Colonic mucosa (tissue), 4 donors: ENCODE data around the gene DGAT2. TPM values are rescaled to one million over a fixed set of nuclear protein-coding genes. Genes with fewer than 3 reads are reported as not detected.
A peak's percentile ranks its signal among the peaks of the same experiment; 100 is the strongest.

ENCODE experiments used
- DNase-seq: peaks from one replicate; pipeline ENCODE4 v3.0.0-alpha.2; 2020
- H3K27ac ChIP-seq: fragments of 200-600 bp; one replicate; pipeline ENCODE4 v1.8.0; 2021
- H3K27me3 ChIP-seq: fragments of 200-600 bp; one replicate; pipeline ENCODE4 v1.8.0; 2021
- H3K36me3 ChIP-seq: fragments of 200-600 bp; one replicate; pipeline ENCODE4 v1.8.0; 2021
- H3K4me1 ChIP-seq: fragments of 200-600 bp; one replicate; pipeline ENCODE4 v1.8.0; 2021; ENCODE audit warnings: mild to moderate bottlenecking
- H3K4me3 ChIP-seq: fragments of 200-600 bp; one replicate; pipeline ENCODE4 v1.8.0; 2021
- H3K9ac ChIP-seq, 2 donors: one replicate each; pipeline ENCODE4 v1.7.0; 2013; ENCODE audit warnings: control low read depth in 2 of 2, low read depth in 2 of 2, low read length in 2 of 2
- H3K9me3 ChIP-seq: fragments of 200-600 bp; one replicate; pipeline ENCODE4 v1.8.0; 2021
- CTCF ChIP-seq: fragments of 200-600 bp; IDR thresholded peaks from one replicate; pipeline ENCODE4 v1.8.0; 2022; ENCODE audit warnings: antibody characterized with exemption, mild to moderate bottlenecking
- intact Hi-C: fragments of 100-400 bp; cut with DNase I; formaldehyde crosslinking; loops from one replicate; pipeline ENCODE4 v1.14.1; 2022
- total RNA-seq, 2 donors: library from RNA; stranded (reverse); fragmentation: NEBNext Ultra II Directional in 1 of 2; extraction: Animal tissue kit (Norgen Biotek cat#: 25700) in 1 of 2; gene quantifications; one replicate each; pipeline ENCODE4 v1.2.1, GENCODE V29; 2021
- donor health status: healthy.
- donor health status: DM: no; HTN: no; CAD: no.
- donor health status: DM: no; HTN: no; CAD: no.

The DGAT2 gene
- total RNA-seq, 2 donors from 2014 or later: 3.0 to 5.9 TPM

GRCh38 chr11:75802913-75803820 is 34.6 kb downstream of the DGAT2 start:
- TF ChIP-seq CTCF: peak; percentile 82
- DNase-seq: peak; percentile 86
- intact Hi-C loops: loop anchor here (2.0 kb wide), 1 partner anchor 66 kb away; no protein-coding TSS in a partner anchor
- Histone ChIP-seq H3K9me3 (no peaks in the 10 kb centered on the region), H3K27ac (no peak overlapping the region), H3K36me3 (no peaks in the 10 kb centered on the region), H3K27me3 (no peaks in the 10 kb centered on the region), H3K9ac (no peak overlapping the region), H3K4me1 (no peaks in the 10 kb centered on the region), H3K4me3 (no peak overlapping the region)

- no peaks in the 10 kb centered on the region for H3K9me3 ChIP-seq
These were observed 40.5 kb downstream of the DGAT2 start for GRCh38 chr11:75809111-75809510.

DNA sequence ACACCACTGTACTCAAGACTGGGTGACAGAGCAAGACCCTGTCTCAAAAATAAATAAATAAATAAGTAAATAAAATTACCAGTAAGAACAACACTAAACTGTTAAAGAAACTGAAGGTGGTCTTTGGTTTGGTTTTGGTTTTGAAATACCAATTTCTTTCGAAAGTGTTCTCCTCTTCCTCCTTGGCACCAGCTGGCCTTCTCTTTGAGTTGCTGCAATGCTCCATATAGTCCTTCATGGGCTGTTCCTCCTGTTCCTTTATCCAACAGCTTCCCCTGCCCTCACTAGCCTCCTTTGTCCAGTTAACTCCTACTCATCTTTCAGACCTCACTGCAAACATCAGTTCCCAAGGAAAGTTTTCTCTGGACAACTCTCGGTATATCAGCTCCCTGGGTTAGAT is 41.4 kb downstream of the DGAT2 start:
- no peaks in the 10 kb centered on the region for H3K9me3 ChIP-seq
- no peak for TF ChIP-seq CTCF
- H3K27ac ChIP-seq: no peak overlapping the region
- H3K36me3 ChIP-seq: no peaks in the 10 kb centered on the region
- no peak for DNase-seq
- intact Hi-C loops: no loop called here
- H3K4me1 ChIP-seq: no peaks in the 10 kb centered on the region
- H3K27me3 ChIP-seq: no peaks in the 10 kb centered on the region
- no peak overlapping the region for H3K4me3 ChIP-seq
- H3K9ac ChIP-seq: no peak overlapping the region

More at GRCh38 chr11:75809111-75809510, 40.5 kb downstream of the DGAT2 start:
- Histone ChIP-seq H3K4me3 (no peak overlapping the region), H3K9ac (no peak overlapping the region), H3K36me3 (no peaks in the 10 kb centered on the region), H3K27me3 (no peaks in the 10 kb centered on the region), H3K27ac (no peak overlapping the region), H3K4me1 (no peaks in the 10 kb centered on the region)
- no peak for TF ChIP-seq CTCF
- no peak for DNase-seq
- intact Hi-C loops: no loop called here

DNA sequence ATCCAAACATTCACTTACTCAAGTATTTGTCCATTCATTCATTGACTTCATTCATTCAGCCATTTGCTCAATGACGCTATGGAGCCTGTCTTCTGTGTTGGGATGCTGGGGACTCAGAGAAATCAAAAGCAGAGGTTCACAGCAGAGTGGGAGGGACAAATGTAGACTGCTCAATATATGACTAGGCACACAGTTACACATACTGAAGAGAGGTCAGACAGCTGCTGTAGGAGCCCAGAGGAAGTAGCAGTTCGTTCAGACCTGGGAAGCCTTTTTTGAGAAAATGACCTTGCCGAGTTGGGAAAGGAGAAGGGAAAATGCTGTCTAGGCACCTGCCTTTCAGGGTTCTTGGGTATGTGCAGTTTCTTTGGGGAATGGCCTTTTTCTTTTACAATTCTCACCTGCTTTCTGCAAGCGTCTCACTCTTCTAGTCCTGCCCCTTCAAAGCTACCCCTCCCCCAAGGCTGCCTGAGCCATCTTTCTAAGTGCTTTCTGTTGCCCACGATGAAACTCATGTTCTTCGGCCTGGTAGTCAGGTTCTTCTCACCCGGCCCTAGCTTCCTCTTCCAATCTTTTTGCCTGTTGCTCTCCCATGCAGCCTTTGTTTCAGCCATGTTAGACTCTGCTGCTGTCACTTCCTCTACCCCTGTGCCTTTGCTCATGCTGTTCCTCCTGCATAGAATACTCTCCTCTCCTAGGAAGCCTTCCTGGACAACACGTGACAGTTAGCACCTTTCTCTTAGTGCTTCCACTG is 42.2 kb downstream of the DGAT2 start:
- Histone ChIP-seq H3K4me3 (no peak overlapping the region), H3K36me3 (no peaks in the 10 kb centered on the region), H3K27ac (no peak overlapping the region), H3K4me1 (no peaks in the 10 kb centered on the region), H3K9me3 (no peaks in the 10 kb centered on the region), H3K27me3 (no peaks in the 10 kb centered on the region), H3K9ac (peak overlapping the region in 1 of 2 donors; percentile 32)
- no peak for DNase-seq
- intact Hi-C loops: no loop called here
- no peak for TF ChIP-seq CTCF

DNA sequence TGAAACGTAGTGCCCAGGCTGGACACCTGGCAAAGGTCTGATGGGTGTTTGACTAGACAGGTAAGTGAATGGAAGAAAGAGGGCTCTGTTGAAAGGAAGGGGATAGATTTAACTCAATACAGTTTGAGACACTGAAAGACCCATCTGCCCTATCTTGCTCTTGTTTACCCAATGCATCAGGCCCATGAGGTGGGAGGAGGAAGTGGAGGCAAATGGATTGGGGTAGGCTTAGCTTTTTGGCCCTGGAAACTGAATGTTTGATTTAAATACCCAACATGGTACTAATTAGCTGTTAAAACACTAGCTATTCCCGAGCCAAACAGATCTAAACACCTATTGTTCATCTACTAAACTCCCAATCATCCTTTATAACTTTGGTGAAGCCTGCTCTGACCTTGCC is 42.9 kb downstream of the DGAT2 start:
- Histone ChIP-seq H3K9me3 (no peaks in the 10 kb centered on the region), H3K9ac (no peak overlapping the region), H3K27ac (no peak overlapping the region), H3K4me1 (peaks cover 4% of the 10 kb centered on the region), H3K27me3 (no peaks in the 10 kb centered on the region), H3K36me3 (no peaks in the 10 kb centered on the region), H3K4me3 (no peak overlapping the region)
- no peak for TF ChIP-seq CTCF
- intact Hi-C loops: no loop called here
- no peak for DNase-seq
